Renal pelvis (tissue), 4 donors: ENCODE data around the gene DNHD1. TPM values are rescaled to one million over a fixed set of nuclear protein-coding genes. Genes with fewer than 3 reads are reported as not detected.

Experiments used
- DNase-seq: peaks from one replicate; pipeline ENCODE4 v3.0.0-alpha.2; 2013
- polyA plus RNA-seq, 3 donors: library from polyadenylated mRNA; unstranded; fragments of 120-200 nt; gene quantifications; one replicate each; pipeline ENCODE4 v1.2.1, GENCODE V29; 2013; ENCODE audit not compliant: insufficient read length in 3 of 3

DNHD1 gene
- polyA plus RNA-seq, 3 donors, result 5.9 to 13.2 (median 13.0) TPM

DNA sequence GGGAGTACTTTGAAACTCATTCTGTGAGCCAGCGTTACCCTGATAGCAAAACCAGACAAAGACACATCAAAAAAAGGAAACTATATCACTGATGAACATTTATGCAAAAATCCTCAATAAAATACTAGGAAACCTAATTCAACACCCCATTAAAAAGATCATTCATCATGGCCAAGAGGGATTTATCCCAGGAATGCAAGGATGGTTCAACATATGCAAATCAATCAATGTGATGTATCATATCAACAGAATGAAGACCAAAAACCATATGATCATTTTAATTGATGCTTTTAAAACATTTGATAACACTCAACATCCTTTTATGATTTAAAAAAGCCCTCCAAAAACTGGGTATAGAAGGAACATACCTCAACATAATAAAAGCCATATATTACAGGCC lies 86.5 kb downstream of the DNHD1 start:
- no peak for DNase-seq

DNA sequence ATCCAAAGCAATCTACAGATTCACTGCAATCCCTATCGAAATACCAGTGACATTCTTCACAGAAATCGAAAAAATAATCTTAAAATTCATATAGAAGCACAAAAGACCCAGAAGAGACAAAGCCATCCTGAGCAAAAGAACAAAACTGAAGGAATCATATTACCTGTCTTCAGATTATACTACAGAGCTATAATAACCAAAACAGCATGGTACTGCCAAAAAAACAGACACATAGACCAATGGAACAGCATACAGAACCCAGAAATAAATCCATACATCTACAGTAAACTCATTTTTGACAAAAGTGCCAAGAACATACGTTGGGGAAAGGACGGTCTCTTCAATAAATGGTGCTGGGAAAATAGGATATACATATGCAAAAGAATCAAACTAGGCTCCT lies 87.4 kb downstream of the DNHD1 start:
- no peak for DNase-seq

DNA sequence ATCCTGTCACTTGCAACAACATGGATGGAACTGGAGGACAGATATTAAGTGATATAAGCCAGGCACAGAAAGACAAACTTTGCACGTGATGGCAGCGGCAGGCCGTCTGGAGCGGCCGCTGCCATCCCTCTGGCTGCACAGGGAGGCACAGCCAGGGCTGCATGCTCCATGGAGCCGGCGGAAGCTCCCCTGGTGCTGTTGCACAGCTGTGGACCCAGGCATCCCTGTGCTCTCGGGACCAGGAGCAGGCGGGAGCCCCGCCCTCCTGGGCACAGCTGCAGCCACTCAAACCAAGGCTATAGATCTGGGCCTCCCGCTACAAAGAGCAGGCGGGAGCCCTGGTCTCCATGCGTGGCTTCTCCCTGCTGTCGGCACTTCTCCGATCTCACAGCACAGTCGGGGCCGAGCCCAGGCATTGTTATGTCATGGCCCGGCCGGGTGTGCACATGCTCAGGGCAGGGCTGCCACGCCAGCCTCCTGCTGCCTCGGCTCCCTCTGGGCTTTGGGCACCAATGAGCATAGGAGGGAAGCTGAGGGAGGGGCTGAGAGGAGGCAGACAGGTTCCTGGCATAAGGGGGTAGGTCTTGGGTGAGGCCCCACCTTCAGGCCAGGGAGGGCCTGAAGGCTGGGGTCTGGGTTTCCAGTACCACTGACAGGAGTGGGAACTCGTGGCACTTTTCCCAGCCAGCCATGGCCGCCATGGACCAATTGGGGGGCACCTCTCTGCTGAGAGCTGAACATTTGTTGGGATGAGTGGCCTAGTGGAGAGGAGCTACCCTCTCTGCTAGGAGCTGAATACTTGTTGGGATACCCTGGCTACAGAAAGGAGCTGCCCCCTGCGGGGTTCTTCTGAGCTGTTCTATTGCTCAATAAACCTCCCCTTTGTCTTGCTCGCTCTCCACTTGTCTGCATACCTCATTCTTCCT lies 89.6 kb downstream of the DNHD1 start:
- DNase-seq, result no peak

DNA sequence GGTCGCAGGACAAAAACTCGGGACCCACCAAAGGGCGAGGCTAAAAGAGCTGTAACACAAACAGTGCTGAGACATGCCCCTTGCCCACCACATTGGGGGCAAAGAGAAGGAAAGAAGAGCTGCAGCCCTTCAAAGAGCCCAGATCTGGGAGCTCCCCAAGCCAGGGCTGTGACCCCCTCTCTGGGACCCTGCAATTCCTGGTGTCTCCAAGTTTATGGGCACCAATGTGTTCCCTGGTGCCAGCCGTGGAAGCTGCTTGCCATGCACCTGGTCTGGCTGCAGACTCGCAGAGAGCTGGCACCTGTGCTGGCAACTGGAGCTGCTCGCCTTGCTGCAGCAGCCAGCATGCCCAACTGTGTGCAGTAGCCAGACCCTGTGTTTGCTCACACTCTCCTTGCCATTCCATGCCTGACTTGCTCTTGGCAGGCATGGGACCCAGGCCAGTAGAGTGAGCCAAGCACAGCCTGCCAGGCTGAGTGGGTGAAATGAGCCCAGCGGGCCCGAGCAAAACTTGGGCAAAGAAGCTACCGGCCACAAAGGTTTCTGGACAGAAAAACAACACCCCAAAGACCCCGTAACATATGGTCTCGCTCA lies 90.4 kb downstream of the DNHD1 start:
- DNase-seq, result no peak

DNA sequence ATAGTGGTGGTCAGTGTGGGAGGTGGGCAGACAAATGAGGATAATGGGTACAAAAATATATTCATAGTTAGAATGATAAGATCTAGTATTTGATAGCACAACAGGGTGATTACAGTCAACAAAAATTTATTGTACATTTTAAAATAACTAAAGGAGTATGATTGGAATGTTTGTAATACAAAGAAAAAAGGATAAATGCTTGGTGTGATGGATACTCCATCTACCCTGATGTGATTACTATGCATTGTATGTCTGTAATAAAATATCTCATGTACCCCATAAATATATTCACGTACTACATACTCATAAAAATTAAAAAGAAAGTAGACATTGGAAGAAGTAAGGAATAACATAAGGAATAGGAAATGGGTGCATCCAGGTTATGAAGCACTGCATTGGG lies 90.9 kb downstream of the DNHD1 start:
- DNase-seq, result no peak

- DNase-seq, result no peak
Observed at GRCh38 chr11:6594142-6594768, 97.2 kb downstream of the DNHD1 start.

DNA sequence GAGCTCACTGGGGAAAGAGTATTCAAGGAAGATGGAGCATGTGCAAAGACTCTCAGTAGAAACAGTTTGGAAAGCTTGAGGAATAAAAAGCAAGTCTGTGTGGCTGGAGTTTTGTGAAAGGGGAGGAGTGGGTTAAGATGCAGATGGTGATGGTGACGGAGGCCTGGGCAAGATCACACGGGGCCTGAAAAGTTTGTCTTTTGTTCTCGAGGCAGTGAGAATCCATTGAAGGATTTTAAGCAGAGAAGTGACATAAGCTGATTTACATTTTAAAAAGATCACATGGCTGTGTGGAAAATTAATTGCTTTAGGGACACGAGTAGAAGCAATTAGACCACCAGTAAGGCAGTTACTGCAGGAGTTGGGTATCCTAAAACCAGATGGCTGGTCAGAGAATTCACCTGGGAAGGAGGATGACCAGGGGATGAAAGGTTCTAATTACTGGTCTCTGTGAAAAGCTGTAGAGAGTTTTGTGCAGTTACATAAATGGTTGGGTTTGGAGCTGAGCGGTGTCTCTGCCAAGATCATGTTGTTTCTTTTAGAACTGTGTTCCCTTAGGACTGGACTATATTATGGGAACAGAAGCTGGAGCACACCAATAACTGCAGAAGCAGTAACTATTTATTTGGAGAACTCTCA lies 99.3 kb downstream of the DNHD1 start:
- no peak for DNase-seq

- no peak for DNase-seq
Observed at GRCh38 chr11:6598555-6598954, 101.5 kb downstream of the DNHD1 start.

DNA sequence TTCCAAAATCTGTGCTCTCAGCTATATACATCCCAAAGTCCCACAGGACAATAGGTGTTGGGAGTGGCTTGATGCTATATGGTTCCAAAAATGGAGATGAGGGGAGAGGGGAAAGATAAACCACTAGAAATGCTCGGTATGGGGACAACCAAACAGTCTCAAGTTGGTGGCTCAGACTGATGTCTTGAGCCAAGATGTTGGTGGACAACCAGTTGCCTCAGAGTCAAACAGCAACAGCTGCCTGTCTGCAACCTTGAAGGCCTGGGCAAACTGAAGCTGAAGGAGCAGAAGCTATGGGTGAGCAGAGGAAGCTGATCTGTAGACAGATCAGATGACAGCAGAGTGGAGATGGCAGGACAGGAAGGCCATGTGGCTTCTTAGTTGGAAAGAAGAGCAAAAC lies 102.4 kb downstream of the DNHD1 start:
- no peak for DNase-seq

DNA sequence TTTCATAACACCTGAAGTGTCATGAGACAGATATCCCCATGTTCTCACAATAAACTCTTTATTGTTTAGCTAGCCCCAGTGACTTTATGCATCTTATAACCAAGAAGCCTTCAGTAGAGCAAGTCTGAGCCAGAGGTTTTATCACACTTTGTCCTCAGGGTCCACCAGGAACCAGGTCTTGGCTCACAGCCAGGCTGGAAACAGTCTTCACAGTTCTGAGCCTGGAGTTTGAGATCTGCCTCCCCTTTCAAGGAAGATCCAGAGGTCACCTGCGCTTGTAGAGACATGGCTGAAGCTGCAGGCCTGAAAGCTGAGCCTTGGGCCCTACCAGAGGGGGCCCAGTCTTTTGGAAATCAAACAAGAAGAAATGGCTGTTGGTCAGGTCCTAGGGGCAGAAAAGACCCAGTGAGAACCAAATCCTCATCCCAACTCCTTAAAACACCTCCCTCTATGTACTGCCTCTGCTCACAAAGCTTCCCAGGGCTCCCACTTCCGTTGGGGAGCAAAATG lies 102.9 kb downstream of the DNHD1 start:
- DNase-seq, result no peak

GRCh38 chr11:6601041-6601461 lies 104.0 kb downstream of the DNHD1 start:
- DNase-seq, result no peak

- no peak for DNase-seq
Observed at GRCh38 chr11:6602096-6602940, 105.2 kb downstream of the DNHD1 start.

DNA sequence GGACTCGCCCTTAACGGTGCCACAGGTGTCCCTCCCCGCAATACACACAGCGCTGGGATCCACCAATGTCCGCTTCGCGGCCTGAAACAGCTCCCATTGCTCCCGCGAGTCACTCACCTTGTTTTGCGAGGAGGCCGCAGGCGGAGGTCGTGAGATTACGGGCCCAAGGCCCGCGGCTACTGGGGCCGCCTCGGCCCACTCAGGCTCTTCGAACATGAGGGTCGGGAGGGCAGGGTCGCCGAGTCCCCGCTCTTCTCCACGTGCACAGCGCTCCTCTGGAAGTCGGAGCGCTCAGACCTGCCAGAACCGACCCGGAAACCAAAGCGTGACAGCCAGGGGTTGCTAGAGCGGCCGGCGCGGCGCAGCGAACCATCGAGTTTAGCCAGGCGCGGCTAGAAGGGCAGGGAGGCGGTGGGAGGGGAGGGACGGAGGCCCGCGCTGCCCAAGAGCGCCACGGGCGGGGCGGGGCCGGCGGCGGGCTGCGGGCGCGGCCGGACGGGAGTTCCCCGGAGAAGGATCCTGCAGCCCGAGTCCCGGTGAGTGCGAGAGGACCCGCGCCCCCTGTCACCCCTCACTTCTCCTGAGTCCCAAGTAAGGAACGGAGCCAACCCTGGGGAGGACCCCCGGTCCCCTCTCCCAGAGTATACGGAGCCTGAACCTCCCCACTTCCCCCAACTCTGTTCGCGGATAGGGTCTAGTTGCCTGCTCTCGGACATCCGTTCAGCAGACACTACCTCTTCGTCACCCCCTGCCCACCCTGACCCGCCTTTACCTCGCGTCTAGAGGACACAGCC lies 106.4 kb downstream of the DNHD1 start, which contains the start of the genes ILK and RRP8:
TSS of gene ILK (plus strand) at position 488 of the 794 bp plus-strand sequence. CDS start 498 bp downstream, outside the sequence.
TSS of gene RRP8 (minus strand) at position 330 of the 794 bp plus-strand sequence. CDS start at position 216, 114 bp downstream.
- peak; percentile 90 for DNase-seq

GRCh38 chr11:6604081-6604626 lies 107.1 kb downstream of the DNHD1 start:
- DNase-seq, result no peak

- DNase-seq, result no peak
Observed at GRCh38 chr11:6604790-6605189, 107.7 kb downstream of the DNHD1 start.

GRCh38 chr11:6606471-6607189 lies 109.5 kb downstream of the DNHD1 start:
- peak; percentile 95 for DNase-seq

GRCh38 chr11:6607190-6607795 lies 110.2 kb downstream of the DNHD1 start:
- no peak for DNase-seq

- DNase-seq, result no peak
Observed at GRCh38 chr11:6608011-6608410, 110.9 kb downstream of the DNHD1 start.
